GM18507 (cell line): ENCODE results near the gene MYH15.

Experiments used
- DNase-seq: peaks from one replicate; pipeline ENCODE4 v3.0.0; 2011; ENCODE audit warnings: low read depth; ENCODE audit not compliant: insufficient read length; ENCODE audit errors: extremely low spot score
- FAIRE-seq: peaks from 2 replicates; lab custom pipeline; 2011; peaks lifted over from hg19 to GRCh38; lab: Jason Lieb, UNC

MYH15 gene

DNA sequence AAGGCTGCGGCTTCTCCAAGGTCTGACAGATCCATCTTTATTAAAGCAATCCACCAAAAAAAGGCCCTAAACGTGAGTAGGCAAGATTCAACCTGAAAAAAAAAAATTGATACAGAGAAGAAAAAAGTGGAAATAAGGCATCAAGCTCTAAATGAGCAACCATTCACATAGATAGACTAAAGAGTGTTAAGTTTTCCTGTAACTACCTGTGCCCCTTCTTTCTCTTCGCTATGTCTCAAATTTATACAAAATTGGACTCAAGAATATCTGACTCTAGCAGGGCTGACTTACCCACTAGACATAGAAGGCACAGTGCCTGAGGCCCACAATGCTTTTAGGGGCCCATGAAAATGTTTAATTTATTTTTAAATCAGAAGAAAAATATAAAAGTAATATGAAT, at the start of gene MYH15:
Gene MYH15 (minus strand): TSS at position 101 of the 400 bp plus-strand sequence. CDS start 66 bp downstream, at position 35.
- DNase-seq: no peak

DNA sequence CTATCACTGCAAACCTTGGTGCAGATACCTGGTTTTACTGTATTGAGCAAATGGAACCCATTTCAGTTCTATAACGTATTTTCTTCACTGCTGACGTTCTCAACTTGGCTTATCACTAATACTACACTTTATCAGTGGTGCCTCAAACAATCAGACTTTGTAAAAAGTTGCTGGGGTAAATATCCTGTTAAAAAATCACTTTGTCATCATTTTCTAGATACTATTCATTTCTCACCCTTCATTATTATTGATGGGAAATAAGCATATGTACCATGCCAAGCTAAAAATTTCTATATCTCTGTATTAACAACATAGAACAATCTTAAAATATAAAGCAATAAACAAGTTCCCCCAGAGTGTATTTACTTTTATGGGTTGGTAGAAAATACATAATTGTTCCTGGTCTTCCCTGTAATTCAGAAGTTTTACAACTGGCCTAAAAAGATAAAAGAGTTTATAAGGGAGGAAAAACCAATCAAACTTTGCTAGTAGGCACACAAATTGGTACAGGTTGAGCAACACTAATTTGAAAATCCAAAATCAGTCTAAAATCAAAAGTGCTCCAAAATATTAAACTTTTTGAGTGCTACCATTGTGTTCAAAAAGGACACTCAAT, 45.7 kb upstream of the MYH15 start:
- FAIRE-seq (no peak), DNase-seq (no peak)

More for the DNA sequence above, at the start of gene MYH15:
- no peak for FAIRE-seq

DNA sequence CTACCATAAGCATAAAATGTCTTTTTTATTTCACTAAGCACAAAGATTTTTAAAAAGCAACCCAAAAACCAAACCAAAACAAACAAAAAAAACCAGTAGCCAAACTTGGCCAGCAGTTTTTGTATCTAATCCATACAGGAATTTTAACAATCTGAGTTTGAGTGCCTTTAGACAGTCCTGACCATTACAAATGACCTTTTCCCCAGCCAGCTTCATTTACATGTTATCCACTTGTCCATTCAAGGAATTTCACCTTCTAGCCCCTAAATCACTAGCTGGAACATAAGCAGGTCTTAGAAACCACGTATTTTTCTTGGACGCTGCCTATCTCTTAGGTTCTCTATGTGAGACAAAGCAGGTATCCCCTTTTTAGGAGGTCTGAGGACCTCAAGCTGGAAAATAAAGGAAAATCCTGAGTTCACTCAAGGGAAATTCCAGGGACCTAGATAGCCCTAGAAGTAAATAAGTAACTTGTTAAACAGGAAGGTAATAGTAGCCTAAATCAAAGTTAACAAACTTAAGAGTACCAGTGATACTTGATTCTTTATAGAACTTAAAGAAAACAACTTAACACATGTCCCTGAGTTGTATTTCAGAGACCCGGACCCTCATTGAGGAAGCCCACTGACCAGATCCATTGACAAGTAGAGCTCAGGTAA, 44.6 kb upstream of the MYH15 start:
- DNase-seq (no peak), FAIRE-seq (no peak)

DNA sequence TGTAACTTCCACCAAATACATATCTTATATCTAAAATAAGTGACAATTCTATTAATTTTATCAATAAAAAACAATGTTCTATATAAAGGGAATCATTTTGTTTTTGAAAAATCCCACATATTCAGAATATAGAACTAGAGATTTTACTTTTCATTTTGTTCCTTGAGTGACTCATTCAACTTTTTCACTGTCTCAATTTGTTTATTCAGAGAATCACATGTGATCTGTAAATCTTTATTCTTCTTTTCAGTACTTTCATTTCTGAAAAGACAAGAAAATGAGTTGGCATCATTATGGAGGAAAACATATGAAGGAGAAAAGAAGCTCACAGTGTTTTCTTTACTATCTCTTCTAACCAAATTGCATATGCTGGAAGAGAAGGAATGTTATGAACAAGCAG, 43.8 kb upstream of the MYH15 start:
- FAIRE-seq (no peak), DNase-seq (no peak)

DNA sequence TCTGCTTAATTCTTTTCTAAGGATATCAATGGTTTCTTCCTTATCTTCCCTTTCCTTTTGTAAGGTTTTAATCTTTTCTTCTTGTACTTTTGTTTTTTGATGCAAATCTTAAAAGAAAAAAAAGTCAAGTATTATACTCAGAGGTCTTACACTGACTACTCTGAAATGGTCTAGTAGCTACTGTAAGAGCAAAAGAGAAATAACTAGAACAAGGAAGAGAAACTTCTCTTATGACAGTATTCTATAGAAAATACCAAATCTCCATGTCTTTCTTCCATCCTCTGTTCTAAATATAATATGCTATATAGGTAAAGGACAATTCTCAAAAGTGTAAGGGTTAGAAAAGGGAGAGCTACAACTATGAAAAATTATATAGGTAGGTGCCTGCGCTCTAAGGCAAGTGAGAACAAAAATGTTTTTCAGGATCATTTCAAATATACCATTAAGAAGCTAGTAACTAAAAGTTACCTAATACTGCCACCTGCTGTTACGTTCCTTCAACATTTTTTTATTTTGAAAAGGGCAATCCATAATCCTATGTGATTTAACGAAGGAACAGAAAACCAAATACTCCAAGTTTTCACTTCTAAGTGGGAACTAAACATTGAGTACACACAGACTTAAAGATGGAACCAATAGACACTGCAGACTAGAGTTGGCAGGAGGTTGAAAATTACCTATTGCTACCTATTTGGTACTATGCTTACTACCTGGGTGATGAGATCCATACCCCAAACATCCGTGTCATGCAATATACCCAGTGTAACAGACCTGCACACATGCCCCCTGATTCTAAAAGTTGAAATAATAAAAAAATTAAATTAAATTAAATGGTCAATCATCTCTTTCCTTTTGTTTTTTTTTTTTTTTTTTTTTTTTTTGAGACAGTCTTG, 42.1 kb upstream of the MYH15 start:
- no peak for DNase-seq
- peak; percentile 83 for FAIRE-seq

DNA sequence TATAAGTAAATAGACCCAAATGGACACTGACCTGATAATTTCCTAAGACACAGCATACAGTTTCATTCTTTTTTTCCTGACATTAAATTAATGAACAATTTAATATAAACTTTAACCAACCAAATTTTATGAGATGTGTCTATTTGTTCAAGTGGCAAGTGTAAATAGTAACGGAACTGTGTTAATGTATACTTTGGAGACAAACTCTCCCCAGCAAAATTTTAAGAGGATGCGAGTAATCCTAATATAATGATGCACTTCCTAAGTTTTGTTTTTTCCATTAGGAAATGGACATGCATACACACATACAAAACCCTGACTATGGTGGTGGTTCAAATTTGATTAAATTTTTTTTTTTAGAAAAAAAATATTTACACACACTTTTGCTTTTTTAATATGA, 38.5 kb upstream of the MYH15 start:
- FAIRE-seq: no peak
- DNase-seq: no peak

DNA sequence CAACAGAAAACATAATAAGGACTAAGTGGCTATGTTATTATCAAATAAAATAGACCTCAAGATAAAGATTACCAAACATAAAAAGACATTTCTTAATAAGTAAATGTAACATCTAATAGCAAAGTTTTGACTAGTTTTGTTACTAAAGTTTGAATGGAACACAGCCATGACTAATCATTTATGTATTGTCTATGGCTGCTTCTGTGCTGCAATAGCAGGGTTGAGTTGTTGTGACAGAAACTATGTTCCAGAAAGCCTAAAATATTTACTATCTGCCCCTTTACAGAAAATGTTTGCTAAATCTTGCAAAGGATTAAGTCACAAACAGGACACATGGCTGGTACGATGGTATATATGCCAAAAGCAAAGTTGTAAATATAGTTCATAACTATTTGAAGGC, 37.9 kb upstream of the MYH15 start:
- FAIRE-seq (no peak), DNase-seq (no peak)

DNA sequence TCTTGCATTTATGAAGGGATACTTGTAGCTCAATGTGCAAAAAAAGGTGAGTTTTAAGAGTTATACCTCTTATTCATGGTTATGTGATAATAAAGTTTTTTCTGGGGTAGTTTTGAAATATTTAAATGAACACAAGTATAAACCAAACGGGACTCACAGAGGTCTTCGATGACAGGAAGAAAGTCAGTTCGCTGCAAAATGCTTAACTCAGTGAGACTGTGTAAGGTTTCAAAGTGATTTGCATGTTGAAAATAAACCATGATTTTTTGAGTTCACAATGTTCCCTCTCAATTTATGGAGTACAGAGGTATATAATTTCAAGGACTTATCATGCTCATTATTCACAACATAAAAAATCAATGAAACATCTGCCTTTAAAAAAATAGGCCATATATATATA, 36.3 kb upstream of the MYH15 start:
- FAIRE-seq: peak; percentile 67
- no peak for DNase-seq

DNA sequence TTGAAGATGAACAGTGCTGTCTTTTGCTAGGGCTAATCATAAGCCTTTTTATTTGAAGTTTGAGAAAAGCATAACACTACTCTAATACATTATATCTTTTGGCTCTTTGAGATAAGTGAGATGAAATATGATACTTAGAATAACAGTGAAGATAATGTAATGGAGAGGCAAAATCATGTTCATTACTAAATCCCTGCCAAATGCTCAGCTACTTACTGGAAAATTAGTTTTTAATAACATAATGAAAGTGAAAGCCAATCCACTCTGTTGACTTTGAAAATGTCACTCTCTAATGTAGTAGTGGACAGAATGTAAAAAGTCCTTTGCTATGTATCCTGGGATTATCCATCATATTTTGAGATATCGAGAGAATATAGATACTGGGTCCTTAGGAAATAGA, 35.9 kb upstream of the MYH15 start:
- FAIRE-seq: no peak

DNA sequence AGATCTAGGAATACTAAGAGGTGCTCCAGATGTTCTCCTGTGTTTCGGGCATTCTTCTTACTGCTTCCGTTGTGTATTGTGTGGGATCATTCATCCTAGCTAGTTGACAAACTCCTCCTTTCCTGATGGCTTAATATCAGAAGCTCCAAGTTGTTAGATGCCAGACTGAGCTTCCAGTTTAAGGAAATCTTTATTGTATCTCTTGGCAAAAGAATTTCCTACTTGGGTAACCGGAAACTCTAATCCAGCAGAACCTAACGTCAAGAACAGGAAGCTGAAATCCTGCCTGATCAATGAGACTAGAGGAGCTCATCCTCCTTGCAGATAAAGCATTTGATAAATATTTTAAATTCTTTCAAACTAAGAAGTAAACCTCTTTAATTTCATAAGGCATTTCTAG, 27.7 kb upstream of the MYH15 start:
- DNase-seq: no peak

More for the DNA sequence above, 35.9 kb upstream of the MYH15 start:
- no peak for DNase-seq

DNA sequence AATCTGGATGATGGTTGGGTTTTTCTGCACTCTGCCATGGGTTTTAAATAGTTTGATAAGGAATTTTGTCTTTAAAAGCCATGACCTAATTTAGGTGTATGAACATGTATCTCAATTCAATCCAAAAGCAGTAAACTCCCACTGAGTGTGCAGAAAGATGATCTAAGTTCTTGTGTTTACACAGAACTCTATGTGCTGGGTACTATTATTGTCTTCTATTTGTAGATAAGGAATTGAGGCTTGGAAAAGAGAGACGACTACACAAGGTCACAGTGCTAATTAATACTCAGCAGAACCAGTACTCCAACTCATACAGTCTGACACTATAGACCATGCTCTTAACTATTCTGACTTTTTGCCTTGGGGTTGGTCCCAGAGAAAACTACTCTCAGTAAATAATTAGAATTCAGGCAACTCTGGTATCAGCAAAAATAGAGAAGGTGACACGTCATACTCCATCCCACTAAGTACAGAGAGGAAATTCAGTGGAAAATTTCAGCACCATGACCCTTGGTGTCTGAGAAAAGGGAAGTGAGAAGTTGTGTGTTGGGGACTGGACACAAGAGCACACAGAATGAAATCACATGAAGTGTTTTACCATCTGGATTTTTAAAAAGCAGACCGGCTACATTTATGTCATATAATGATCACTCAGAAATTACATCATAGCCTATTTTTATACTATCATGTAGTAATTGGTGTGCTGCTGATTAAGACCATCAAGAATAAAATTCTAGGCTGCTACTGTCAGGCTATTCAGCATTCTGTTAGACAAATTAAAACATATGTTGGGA, 18.3 kb upstream of the MYH15 start:
- DNase-seq (no peak), FAIRE-seq (peak; percentile 41)

More for the DNA sequence above, 27.7 kb upstream of the MYH15 start:
- no peak for FAIRE-seq

DNA sequence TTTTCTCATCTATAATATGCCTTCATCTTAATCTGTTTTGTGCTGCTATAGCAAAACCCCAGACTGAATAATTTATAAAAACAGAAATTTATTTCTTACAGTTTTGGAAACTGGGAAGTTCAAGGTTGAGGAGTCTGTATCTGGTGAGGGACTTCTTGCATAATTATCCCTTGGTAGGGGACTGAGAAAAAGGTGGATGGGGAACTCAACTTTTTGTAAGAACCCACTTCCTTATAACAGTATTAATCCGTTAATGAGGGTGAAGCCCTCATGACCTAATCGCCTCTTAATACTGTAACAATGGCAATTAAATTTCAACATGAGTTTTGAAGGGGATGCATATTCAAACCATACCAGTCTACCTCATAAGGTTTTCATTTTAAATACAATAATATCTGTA, 17.4 kb upstream of the MYH15 start:
- no peak for FAIRE-seq

DNA sequence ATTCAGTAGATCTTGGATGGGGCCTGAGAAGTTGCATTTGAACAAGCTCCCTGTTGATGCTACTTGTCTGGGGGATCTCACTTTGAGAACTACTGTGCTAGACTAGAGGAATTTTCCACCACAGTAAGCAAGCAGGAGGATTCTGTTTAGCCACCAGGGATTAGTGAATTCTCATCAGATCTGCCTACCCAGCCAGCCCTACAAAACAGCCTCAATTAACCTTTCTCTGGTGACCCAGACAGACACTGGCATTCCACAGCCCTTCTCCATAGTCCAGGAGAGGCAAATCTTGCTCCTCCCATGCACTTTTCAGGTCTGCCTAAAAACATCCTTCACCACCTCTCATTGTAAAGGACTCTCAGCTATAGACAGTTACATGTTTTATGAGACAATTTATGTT, 16.7 kb upstream of the MYH15 start:
- DNase-seq: no peak
- no peak for FAIRE-seq

More for the DNA sequence above, 17.4 kb upstream of the MYH15 start:
- DNase-seq: no peak

DNA sequence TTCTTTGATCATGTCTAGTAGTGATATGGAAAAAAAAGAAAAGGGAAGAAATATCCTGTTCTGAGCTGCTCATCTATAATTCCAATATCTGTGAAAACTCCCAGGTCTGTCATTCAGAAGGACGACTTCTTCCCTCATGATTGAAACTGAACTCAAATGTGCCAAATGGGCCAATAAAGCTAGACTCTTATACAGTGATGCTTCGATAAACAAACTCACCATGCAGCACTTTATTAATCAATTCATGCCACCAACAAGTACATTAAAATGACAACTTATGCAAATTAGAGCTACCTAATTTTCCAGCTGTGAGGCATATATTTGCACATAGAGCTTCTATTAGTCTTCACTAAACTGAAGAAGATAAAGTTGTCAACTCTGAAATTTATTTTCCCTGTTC, 15.6 kb upstream of the MYH15 start:
- no peak for DNase-seq
- FAIRE-seq: no peak

DNA sequence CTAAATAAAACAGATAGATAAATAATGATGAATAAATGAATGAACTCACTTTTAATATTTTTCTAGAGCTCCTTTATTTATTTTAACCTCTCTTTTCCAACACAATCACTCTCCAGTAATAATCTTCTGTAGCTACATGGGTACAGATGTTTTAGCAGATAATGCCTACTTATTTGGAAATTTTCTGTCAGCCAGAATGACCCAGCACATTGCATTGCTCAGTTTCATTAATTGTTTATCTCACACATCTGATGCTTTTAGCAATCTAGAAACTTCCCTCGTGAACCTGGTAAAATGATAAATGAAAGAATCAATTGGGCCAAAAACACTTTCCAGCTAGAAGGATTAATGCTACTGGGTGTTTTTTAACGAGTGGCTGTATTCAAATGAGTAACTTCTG, 14.9 kb upstream of the MYH15 start:
- DNase-seq: no peak
- no peak for FAIRE-seq

DNA sequence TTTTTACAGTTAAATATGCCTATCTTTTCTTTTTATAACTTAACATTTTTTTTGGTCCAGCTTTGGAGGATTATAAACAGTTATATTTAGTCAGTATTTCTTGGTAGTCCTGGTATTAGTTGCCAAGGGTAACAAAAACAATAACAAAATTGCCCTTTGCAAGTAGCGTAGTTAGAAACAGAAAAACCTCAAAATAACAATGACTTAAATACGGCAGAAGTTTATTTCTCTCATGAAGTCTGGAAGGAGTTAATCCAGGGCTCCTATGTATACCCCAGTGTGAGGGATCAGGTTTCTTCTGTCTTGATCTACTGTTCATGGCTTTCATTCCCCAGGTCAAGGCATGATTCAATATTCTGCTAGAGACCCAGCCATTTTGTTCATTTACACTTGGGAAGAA, 14.1 kb upstream of the MYH15 start:
- FAIRE-seq (no peak), DNase-seq (no peak)

DNA sequence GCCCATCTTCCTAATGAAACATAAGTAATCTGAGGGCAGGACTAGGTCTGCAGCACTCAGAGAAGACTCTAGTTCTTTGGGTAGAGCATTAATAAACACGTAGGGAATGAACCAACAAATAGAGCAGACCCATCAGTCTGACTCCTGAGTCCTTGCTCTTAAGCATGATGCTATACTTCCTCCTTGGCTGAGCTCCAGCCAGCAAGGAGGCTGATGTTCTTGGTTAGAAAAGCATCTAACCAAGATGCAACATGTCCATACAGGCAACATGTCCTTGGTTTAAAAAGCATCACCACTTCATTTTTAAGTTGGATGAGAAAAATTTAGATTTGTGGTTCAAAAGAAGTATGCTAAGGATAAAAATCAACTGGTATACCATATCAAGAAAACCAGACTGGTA, 8.5 kb upstream of the MYH15 start:
- no peak for FAIRE-seq

DNA sequence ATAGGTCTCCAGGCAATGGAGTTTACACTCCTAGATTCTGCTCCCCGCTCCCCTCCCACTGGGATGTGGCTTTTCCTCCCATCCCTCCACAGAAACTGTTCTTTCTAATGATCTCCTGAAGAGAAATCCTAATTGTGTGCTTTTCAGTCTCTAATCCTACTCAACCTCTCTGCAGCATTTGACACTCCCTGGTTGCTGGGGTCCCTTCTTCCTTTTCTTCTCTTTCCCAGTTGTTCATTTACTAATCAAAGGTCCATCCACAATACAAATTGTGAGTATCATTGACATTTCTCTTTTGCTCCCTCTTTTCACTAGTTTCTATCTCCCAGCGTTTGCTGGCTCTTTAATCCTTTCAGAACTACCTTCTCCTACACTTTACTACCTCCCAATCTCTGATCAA, 6.5 kb upstream of the MYH15 start:
- DNase-seq (no peak), FAIRE-seq (no peak)

More for the DNA sequence above, 8.5 kb upstream of the MYH15 start:
- no peak for DNase-seq

DNA sequence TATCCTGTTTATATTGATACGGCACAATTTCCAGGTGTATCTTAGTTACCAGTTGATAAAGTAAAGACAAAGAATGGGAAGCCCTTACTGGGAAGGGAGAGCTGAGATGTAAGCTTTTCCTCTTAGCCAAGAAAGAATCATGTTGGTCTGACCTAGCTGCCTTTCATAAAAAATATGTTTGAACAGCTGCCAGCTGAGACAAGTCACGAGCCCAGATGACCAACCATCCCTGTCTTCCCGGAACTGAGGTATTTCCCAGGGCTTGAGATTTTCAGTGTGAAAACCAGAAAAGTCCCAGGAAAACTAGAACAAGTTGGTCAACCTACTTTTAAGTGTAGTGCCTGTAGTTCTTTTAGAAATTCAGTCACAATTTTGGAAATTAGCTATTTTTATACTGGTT, 3.6 kb upstream of the MYH15 start:
- DNase-seq: no peak
- FAIRE-seq: no peak

DNA sequence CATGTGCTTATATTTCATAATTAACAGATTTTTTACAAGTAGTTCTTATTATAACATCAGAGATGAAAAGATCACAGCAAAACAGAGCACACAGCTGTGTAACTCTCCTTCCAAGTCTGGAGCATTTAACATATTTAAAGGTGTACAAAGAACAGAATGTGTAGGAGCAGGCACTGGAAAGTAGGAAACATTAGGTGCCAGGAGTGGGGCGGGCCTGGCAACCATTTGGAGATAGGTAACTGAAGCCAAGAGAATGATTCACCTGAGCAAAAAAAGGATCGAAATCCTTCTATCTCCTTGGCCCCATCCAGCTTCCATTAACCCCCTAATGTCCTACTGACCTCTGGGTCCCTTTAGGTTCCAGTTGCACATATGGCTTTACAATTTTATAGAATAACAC, 2.3 kb upstream of the MYH15 start:
- DNase-seq (no peak), FAIRE-seq (no peak)
